Lower leg skin (tissue), 3 donors: ENCODE measurements around the gene PGBD1.

ENCODE experiments used
- POLR2A ChIP-seq, 2 donors: fragments of 450-650 bp; IDR thresholded peaks; one replicate each; pipeline ENCODE4 v1.6.1; 2016 to 2017; ENCODE audit warnings: antibody characterized with exemption in 2 of 2, mild to moderate bottlenecking in 1 of 2, moderate library complexity in 1 of 2
- TF ChIP-seq, protein P1 (sequence below), 3 donors: fragments of 450-650 bp; IDR thresholded peaks; one replicate each; pipeline ENCODE4 v1.5.1; 2016; ENCODE audit warnings: antibody characterized with exemption in 3 of 3, mild to moderate bottlenecking in 3 of 3, moderate library complexity in 2 of 3

DNA sequence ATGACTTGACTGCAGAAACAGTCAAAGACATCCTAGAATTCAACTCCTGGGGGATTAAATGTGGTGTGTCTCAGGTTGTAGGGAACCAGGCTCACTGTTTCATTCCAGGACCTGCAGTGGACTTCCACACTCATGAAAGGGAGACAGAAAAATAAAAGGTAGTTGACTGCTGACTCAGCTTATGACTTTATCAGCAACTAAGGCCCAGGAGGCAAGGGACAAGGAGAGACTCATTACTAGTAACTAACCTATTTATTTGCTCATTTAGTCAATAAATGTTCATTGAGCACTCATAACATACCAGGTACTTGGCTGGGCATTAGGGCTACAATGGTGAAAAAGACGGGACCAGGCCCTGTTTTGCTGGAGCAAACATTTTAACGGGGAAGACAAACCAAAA lies 51.7 kb downstream of the PGBD1 start:
- TF ChIP-seq, protein P1, sequence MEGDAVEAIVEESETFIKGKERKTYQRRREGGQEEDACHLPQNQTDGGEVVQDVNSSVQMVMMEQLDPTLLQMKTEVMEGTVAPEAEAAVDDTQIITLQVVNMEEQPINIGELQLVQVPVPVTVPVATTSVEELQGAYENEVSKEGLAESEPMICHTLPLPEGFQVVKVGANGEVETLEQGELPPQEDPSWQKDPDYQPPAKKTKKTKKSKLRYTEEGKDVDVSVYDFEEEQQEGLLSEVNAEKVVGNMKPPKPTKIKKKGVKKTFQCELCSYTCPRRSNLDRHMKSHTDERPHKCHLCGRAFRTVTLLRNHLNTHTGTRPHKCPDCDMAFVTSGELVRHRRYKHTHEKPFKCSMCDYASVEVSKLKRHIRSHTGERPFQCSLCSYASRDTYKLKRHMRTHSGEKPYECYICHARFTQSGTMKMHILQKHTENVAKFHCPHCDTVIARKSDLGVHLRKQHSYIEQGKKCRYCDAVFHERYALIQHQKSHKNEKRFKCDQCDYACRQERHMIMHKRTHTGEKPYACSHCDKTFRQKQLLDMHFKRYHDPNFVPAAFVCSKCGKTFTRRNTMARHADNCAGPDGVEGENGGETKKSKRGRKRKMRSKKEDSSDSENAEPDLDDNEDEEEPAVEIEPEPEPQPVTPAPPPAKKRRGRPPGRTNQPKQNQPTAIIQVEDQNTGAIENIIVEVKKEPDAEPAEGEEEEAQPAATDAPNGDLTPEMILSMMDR (IDR thresholded peaks at IDR 0.05) = no peak
- TF ChIP-seq POLR2A (IDR thresholded peaks at IDR 0.05) = no peak
